ENCODE data around the gene CYBC1. TPM values are rescaled to one million over a fixed set of nuclear protein-coding genes. Genes with fewer than 3 reads are reported as not detected.

CYBC1 gene
- total and polyA plus RNA-seq, 2 donors (not counting 1 experiment from before 2014, with no cell fraction given), result 62.7 to 64.1 TPM

GRCh38 chr17:82486231-82487094 is 35.9 kb upstream of the CYBC1 start:
- no peak overlapping the region for H3K4me3 ChIP-seq (replicated peaks in 1 of 4; ENCODE audit: control extremely low read depth in 1 of 4, insufficient read depth in 1 of 4, low read depth in 3 of 4, low read length in 4 of 4)
- H3K36me3 ChIP-seq (ENCODE audit: control insufficient read depth, insufficient read depth, low read length), result peaks cover 15% of the 10 kb centered on the region
- no peaks in the 10 kb centered on the region for H3K9me3 ChIP-seq (ENCODE audit: control insufficient read depth, insufficient read depth, low read depth, low read length)
- H3K4me1 ChIP-seq (ENCODE audit: control insufficient read depth, extremely low read depth, insufficient read depth, low read length), result no peaks in the 10 kb centered on the region
- no peak overlapping the region for H3K4me2 ChIP-seq (ENCODE audit: extremely low read depth, insufficient read depth, low read length)
- no peaks in the 10 kb centered on the region for H4K20me1 ChIP-seq (ENCODE audit: control insufficient read depth, extremely low read depth, insufficient read depth, low read length)
- no peaks in the 10 kb centered on the region for H3K27me3 ChIP-seq (ENCODE audit: control insufficient read depth, insufficient read depth, low read length)
- no peak overlapping the region for H3K27ac ChIP-seq (ENCODE audit: insufficient read depth, low read length)
- no peak overlapping the region for H3K9ac ChIP-seq (ENCODE audit: insufficient read depth, low read length)
- no peak overlapping the region for H2AFZ ChIP-seq (ENCODE audit: low read length)
- no peaks in the 10 kb centered on the region for H3K79me2 ChIP-seq (ENCODE audit: control insufficient read depth, insufficient read depth, low read length)
- TF ChIP-seq EZH2 (IDR thresholded peaks at IDR 0.05; ENCODE audit: low read length, missing control alignments) (no peak), CTCF (conservative IDR thresholded peaks at IDR 0.05 in 1 of 2, IDR thresholded peaks at IDR 0.05 in 1 of 2; ENCODE audit: low read depth in 1 of 2, low read length in 2 of 2) (no peak)
- no peak for DNase-seq (ENCODE audit: low read depth in 2 of 2)

- no peak overlapping the region for H3K4me2 ChIP-seq (ENCODE audit: extremely low read depth, insufficient read depth, low read length)
- H3K9me3 ChIP-seq (ENCODE audit: control insufficient read depth, insufficient read depth, low read depth, low read length), result no peaks in the 10 kb centered on the region
- H3K27me3 ChIP-seq (ENCODE audit: control insufficient read depth, insufficient read depth, low read length), result no peaks in the 10 kb centered on the region
- no peak overlapping the region for H3K27ac ChIP-seq (ENCODE audit: insufficient read depth, low read length)
- H3K4me3 ChIP-seq (replicated peaks in 1 of 4; ENCODE audit: control extremely low read depth in 1 of 4, insufficient read depth in 1 of 4, low read depth in 3 of 4, low read length in 4 of 4), result no peak overlapping the region
- H3K36me3 ChIP-seq (ENCODE audit: control insufficient read depth, insufficient read depth, low read length), result peaks cover 20% of the 10 kb centered on the region
- H3K4me1 ChIP-seq (ENCODE audit: control insufficient read depth, extremely low read depth, insufficient read depth, low read length), result no peaks in the 10 kb centered on the region
- H3K79me2 ChIP-seq (ENCODE audit: control insufficient read depth, insufficient read depth, low read length), result no peaks in the 10 kb centered on the region
- no peak overlapping the region for H3K9ac ChIP-seq (ENCODE audit: insufficient read depth, low read length)
- TF ChIP-seq EZH2 (IDR thresholded peaks at IDR 0.05; ENCODE audit: low read length, missing control alignments) (no peak), CTCF (conservative IDR thresholded peaks at IDR 0.05 in 1 of 2, IDR thresholded peaks at IDR 0.05 in 1 of 2; ENCODE audit: low read depth in 1 of 2, low read length in 2 of 2) (no peak)
- no peak overlapping the region for H2AFZ ChIP-seq (ENCODE audit: low read length)
- no peak for DNase-seq (ENCODE audit: low read depth in 2 of 2)
- no peaks in the 10 kb centered on the region for H4K20me1 ChIP-seq (ENCODE audit: control insufficient read depth, extremely low read depth, insufficient read depth, low read length)
These were observed 33.3 kb upstream of the CYBC1 start for GRCh38 chr17:82483836-82484235.

- Histone ChIP-seq H3K79me2 (ENCODE audit: control insufficient read depth, insufficient read depth, low read length) (no peaks in the 10 kb centered on the region), H3K9ac (ENCODE audit: insufficient read depth, low read length) (no peak overlapping the region), H3K4me1 (ENCODE audit: control insufficient read depth, extremely low read depth, insufficient read depth, low read length) (no peaks in the 10 kb centered on the region), H3K4me3 (replicated peaks in 1 of 4; ENCODE audit: control extremely low read depth in 1 of 4, insufficient read depth in 1 of 4, low read depth in 3 of 4, low read length in 4 of 4) (no peak overlapping the region), H3K4me2 (ENCODE audit: extremely low read depth, insufficient read depth, low read length) (no peak overlapping the region), H2AFZ (ENCODE audit: low read length) (no peak overlapping the region), H4K20me1 (ENCODE audit: control insufficient read depth, extremely low read depth, insufficient read depth, low read length) (no peaks in the 10 kb centered on the region), H3K36me3 (ENCODE audit: control insufficient read depth, insufficient read depth, low read length) (peaks cover 23% of the 10 kb centered on the region), H3K27ac (ENCODE audit: insufficient read depth, low read length) (no peak overlapping the region), H3K27me3 (ENCODE audit: control insufficient read depth, insufficient read depth, low read length) (no peaks in the 10 kb centered on the region), H3K9me3 (ENCODE audit: control insufficient read depth, insufficient read depth, low read depth, low read length) (no peaks in the 10 kb centered on the region)
- TF ChIP-seq EZH2 (IDR thresholded peaks at IDR 0.05; ENCODE audit: low read length, missing control alignments) (no peak), CTCF (conservative IDR thresholded peaks at IDR 0.05 in 1 of 2, IDR thresholded peaks at IDR 0.05 in 1 of 2; ENCODE audit: low read depth in 1 of 2, low read length in 2 of 2) (no peak)
- DNase-seq (ENCODE audit: low read depth in 2 of 2), result no peak
These were observed 32.7 kb upstream of the CYBC1 start for GRCh38 chr17:82483204-82483660.

All from fibroblast of lung (primary cell).